Activated CD4-positive, alpha-beta T cell treated with anti-CD3 and anti-CD28 coated beads, Interleukin-2, Interleukin-6, amounts not matched to agents 100 ng/mL and 50 ng/mL, durations not matched to agents 16 hours and 8 hours (primary cell): ENCODE measurements around the gene USP12.
"Not testable (repeated sequence)": the region's sequence is repeated elsewhere in the genome, so short reads cannot be mapped to it uniquely, and the experiment has no call there.

ENCODE experiments used
- DNase-seq: peaks from one replicate; pipeline ENCODE4 v3.0.0-alpha.2; 2020

The USP12 gene

GRCh38 chr13:27171244-27171826 lies at the start of gene USP12:
Gene USP12, minus strand, starts transcription at chr13:27171811. Its CDS starts 172 bp downstream, at chr13:27171639.
- peak; percentile 42 for DNase-seq

GRCh38 chr13:27219611-27220010 lies 48.0 kb upstream of the USP12 start:
- DNase-seq = no peak

- DNase-seq = not testable (repeated sequence)
Observed at GRCh38 chr13:27218861-27219260, 47.2 kb upstream of the USP12 start.

- not testable (repeated sequence) for DNase-seq
Observed at GRCh38 chr13:27217791-27218190, 46.2 kb upstream of the USP12 start.

GRCh38 chr13:27213386-27213785 lies 41.8 kb upstream of the USP12 start:
- DNase-seq = not testable (repeated sequence)

- DNase-seq = no peak
Observed at GRCh38 chr13:27211771-27212364, 40.3 kb upstream of the USP12 start.

GRCh38 chr13:27211271-27211670 lies 39.7 kb upstream of the USP12 start:
- no peak for DNase-seq

GRCh38 chr13:27208514-27208913 lies 36.9 kb upstream of the USP12 start:
- DNase-seq = no peak

- no peak for DNase-seq
Observed at GRCh38 chr13:27203854-27204253, 32.2 kb upstream of the USP12 start.

GRCh38 chr13:27203186-27203585 lies 31.6 kb upstream of the USP12 start:
- no peak for DNase-seq

GRCh38 chr13:27201661-27202060 lies 30.1 kb upstream of the USP12 start:
- no peak for DNase-seq

- peak; percentile 22 for DNase-seq
Observed at GRCh38 chr13:27200413-27201070, 28.9 kb upstream of the USP12 start.

- DNase-seq = no peak
Observed at GRCh38 chr13:27199696-27200095, 28.1 kb upstream of the USP12 start.

- no peak for DNase-seq
Observed at GRCh38 chr13:27199211-27199610, 27.6 kb upstream of the USP12 start.

- DNase-seq = peak; percentile 80
Observed at GRCh38 chr13:27194895-27195764, 23.5 kb upstream of the USP12 start.

- DNase-seq = no peak
Observed at GRCh38 chr13:27194209-27194608, 22.6 kb upstream of the USP12 start.

- no peak for DNase-seq
Observed at GRCh38 chr13:27193496-27193895, 21.9 kb upstream of the USP12 start.

GRCh38 chr13:27192973-27193372 lies 21.4 kb upstream of the USP12 start:
- no peak for DNase-seq

- DNase-seq = not testable (repeated sequence)
Observed at GRCh38 chr13:27192367-27192766, 20.8 kb upstream of the USP12 start.

- DNase-seq = no peak
Observed at GRCh38 chr13:27189192-27189591, 17.6 kb upstream of the USP12 start.

- no peak for DNase-seq
Observed at GRCh38 chr13:27188239-27188638, 16.6 kb upstream of the USP12 start.

GRCh38 chr13:27186295-27186694 lies 14.7 kb upstream of the USP12 start:
- no peak for DNase-seq

- no peak for DNase-seq
Observed at GRCh38 chr13:27183561-27184147, 12.0 kb upstream of the USP12 start.
